ENCODE data around the gene RAD51B.

DNA sequence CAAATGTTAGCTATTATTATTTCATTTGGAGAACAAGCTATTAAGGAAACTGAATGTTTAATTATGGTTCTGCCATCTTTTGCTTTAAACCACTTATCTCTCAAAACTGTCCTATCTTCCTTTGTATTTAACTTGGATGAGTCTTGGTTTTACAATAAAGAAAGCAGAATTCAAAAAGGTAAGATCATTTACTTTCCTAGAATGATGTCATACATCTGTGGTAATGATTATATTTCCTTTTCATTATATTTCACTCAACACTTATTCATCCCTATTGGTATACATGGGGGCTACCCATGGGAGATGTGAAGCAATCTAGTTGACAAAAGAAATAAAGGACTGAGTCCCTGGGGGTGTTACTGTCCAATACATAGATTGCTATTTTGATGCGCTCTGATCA lies 516.6 kb downstream of the RAD51B start:
- TF ChIP-seq POLR2AphosphoS5 (IDR thresholded peaks at IDR 0.05; ENCODE audit: borderline replicate concordance, low read depth, low read length) (no peak), FOXP2 (optimal IDR thresholded peaks at IDR 0.05; ENCODE audit: control extremely low read depth, extremely low read length, insufficient read depth) (no peak)
